Caco-2 (cell line): ENCODE results near the gene LRP1-AS. TPM values are rescaled to one million over a fixed set of nuclear protein-coding genes. Genes with fewer than 3 reads are reported as not detected.

ENCODE experiments used
- BruUV-seq: library from RNA; stranded (reverse); fragments of 400-500 nt; replicated peaks from 2 replicates; lab custom pipeline; 2021; lab: Mats Ljungman, UMichigan
- CTCF ChIA-PET: fragments of 300-600 bp; sonication (Branson Sonifier 250); formaldehyde crosslinking; loops from one replicate; lab custom pipeline; 2022; ENCODE audit warnings: antibody characterized with exemption; lab: Charles Lee
- POLR2A ChIA-PET: fragments of 300-600 bp; sonication (Branson Sonifier 250); formaldehyde crosslinking; loops from one replicate; lab custom pipeline; 2022; ENCODE audit warnings: antibody characterized with exemption; lab: Charles Lee
- DNase-seq, 2 experiments: peaks; one replicate each; pipeline versions ENCODE4 v3.0.0 to v3.0.0-alpha.2; 2020 to 2022
- H3K27me3 ChIP-seq: replicated peaks from 2 replicates; pipeline ENCODE4 v1.6.0; 2011; ENCODE audit warnings: low read length; ENCODE audit not compliant: control insufficient read depth, insufficient read depth
- H3K36me3 ChIP-seq: 2 replicates; pipeline ENCODE4 v1.5.1; 2011; ENCODE audit warnings: low read length; ENCODE audit not compliant: control insufficient read depth, insufficient read depth
- H3K4me1 ChIP-seq: fragments of 250-450 bp; sonication (Bioruptor Pico); 2 replicates; pipeline ENCODE4 v1.5.1; 2020; ENCODE audit warnings: mild to moderate bottlenecking
- H3K4me3 ChIP-seq: 2 replicates; pipeline ENCODE4 v1.5.1; 2011; ENCODE audit warnings: low read depth, mild to moderate bottlenecking, control low read depth, low read length
- H3K9me3 ChIP-seq: fragments of 250-450 bp; sonication (Bioruptor Pico); 2 replicates; pipeline ENCODE4 v1.5.1; 2020; ENCODE audit warnings: mild to moderate bottlenecking, moderate library complexity
- H3K27ac Mint-ChIP-seq: one replicate; pipeline ENCODE4 v1.8.0; 2022; ENCODE audit warnings: mixed read lengths; ENCODE audit not compliant: unreplicated experiment
- H3K27me3 Mint-ChIP-seq: one replicate; pipeline ENCODE4 v1.8.0; 2022; ENCODE audit warnings: mixed read lengths; ENCODE audit not compliant: insufficient read depth, unreplicated experiment
- H3K36me3 Mint-ChIP-seq: one replicate; pipeline ENCODE4 v1.8.0; 2022; ENCODE audit warnings: mild to moderate bottlenecking, mixed read lengths; ENCODE audit not compliant: insufficient read depth, unreplicated experiment
- H3K4me1 Mint-ChIP-seq: one replicate; pipeline ENCODE4 v1.8.0; 2022; ENCODE audit warnings: low read depth, mixed read lengths; ENCODE audit not compliant: unreplicated experiment
- H3K4me3 Mint-ChIP-seq: one replicate; pipeline ENCODE4 v1.8.0; 2022; ENCODE audit warnings: mild to moderate bottlenecking, moderate library complexity, mixed read lengths; ENCODE audit not compliant: unreplicated experiment
- H3K9me3 Mint-ChIP-seq: one replicate; pipeline ENCODE4 v1.8.0; 2022; ENCODE audit warnings: mixed read lengths; ENCODE audit not compliant: unreplicated experiment
- CTCF ChIP-seq, 2 experiments: fragments of 200-600 bp in 1 of 2; IDR thresholded peaks; 1 replicate in 1 of 2; 2 replicates in 1 of 2; pipeline versions ENCODE4 v1.5.1 to v1.8.0; 2011 to 2022; ENCODE audit warnings: antibody characterized with exemption in 1 of 2, control low read depth in 1 of 2, inconsistent platforms in 1 of 2, low read depth in 1 of 2, low read length in 1 of 2, mild to moderate bottlenecking in 1 of 2, moderate library complexity in 1 of 2; ENCODE audit not compliant: insufficient read depth in 1 of 2, severe bottlenecking in 1 of 2, unreplicated experiment in 1 of 2
- intact Hi-C: fragments of 100-400 bp; cut with micrococcal nuclease; formaldehyde crosslinking; loops from one replicate; pipeline ENCODE4 v1.10.0; 2022; ENCODE audit not compliant: unreplicated experiment
- total RNA-seq: library from RNA; stranded (reverse); gene quantifications from 2 replicates; pipeline ENCODE4 v1.2.3, GENCODE V29; 2022

The LRP1-AS gene
- total RNA-seq, 1 experiment from 2014 or later: not detected

- no peak for TF ChIP-seq CTCF (IDR thresholded peaks at IDR 0.05; ENCODE audit: insufficient read depth in 1 of 2, low read depth in 1 of 2, low read length in 1 of 2, severe bottlenecking in 1 of 2, unreplicated experiment in 1 of 2)
- H3K9me3 Mint-ChIP-seq: no peaks in the 10 kb centered on the region
- no peak for DNase-seq
- H3K27me3 ChIP-seq: no peaks in the 10 kb centered on the region
- H3K4me3 ChIP-seq: no peak overlapping the region
- H3K4me1 Mint-ChIP-seq: peaks cover 25% of the 10 kb centered on the region
- H3K27me3 Mint-ChIP-seq: no peaks in the 10 kb centered on the region
- no peak overlapping the region for H3K27ac Mint-ChIP-seq
- ChIA-PET CTCF (interaction anchor here (0.6 to 1.3 kb wide), 2 partner anchors 26 to 70 kb away, joined by 3 to 6 read pairs; partner anchors contain the start of gene LRP1), POLR2A (no interaction called here)
- no peak overlapping the region for H3K4me3 Mint-ChIP-seq
- peaks cover 80% of the 10 kb centered on the region for H3K36me3 Mint-ChIP-seq
- H3K36me3 ChIP-seq: peaks cover 7% of the 10 kb centered on the region
- peaks cover 23% of the 10 kb centered on the region for H3K4me1 ChIP-seq
- intact Hi-C loops: no loop called here
- no TSS peak for BruUV-seq
- H3K9me3 ChIP-seq: no peaks in the 10 kb centered on the region
Measured at GRCh38 chr12:57154076-57154475, 6.7 kb upstream of the LRP1-AS start.

- Histone ChIP-seq H3K9me3 (no peaks in the 10 kb centered on the region), H3K27me3 (no peaks in the 10 kb centered on the region), H3K4me1 (peaks cover 29% of the 10 kb centered on the region), H3K4me3 (no peak overlapping the region), H3K36me3 (peaks cover 7% of the 10 kb centered on the region)
- BruUV-seq: no TSS peak
- Mint-ChIP-seq H3K27ac (peak overlapping the region; percentile 53), H3K4me1 (peaks cover 31% of the 10 kb centered on the region), H3K9me3 (no peaks in the 10 kb centered on the region), H3K27me3 (no peaks in the 10 kb centered on the region), H3K4me3 (no peak overlapping the region), H3K36me3 (peaks cover 79% of the 10 kb centered on the region)
- no peak for TF ChIP-seq CTCF (IDR thresholded peaks at IDR 0.05; ENCODE audit: insufficient read depth in 1 of 2, low read depth in 1 of 2, low read length in 1 of 2, severe bottlenecking in 1 of 2, unreplicated experiment in 1 of 2)
- intact Hi-C loops: no loop called here
- POLR2A ChIA-PET: no interaction called here
- CTCF ChIA-PET: interaction anchor here (1.3 kb wide), 1 partner anchor 25 kb away, joined by 6 read pairs; the partner anchor contains the start of gene LRP1
- DNase-seq: no peak
Measured at GRCh38 chr12:57153415-57153997, 6.1 kb upstream of the LRP1-AS start.

GRCh38 chr12:57152639-57153038 is 5.2 kb upstream of the LRP1-AS start:
- H3K4me3 ChIP-seq: no peak overlapping the region
- H3K4me1 Mint-ChIP-seq: peaks cover 37% of the 10 kb centered on the region
- H3K27ac Mint-ChIP-seq: no peak overlapping the region
- H3K4me3 Mint-ChIP-seq: no peak overlapping the region
- H3K9me3 Mint-ChIP-seq: no peaks in the 10 kb centered on the region
- H3K36me3 Mint-ChIP-seq: peaks cover 71% of the 10 kb centered on the region
- H3K27me3 ChIP-seq: no peaks in the 10 kb centered on the region
- no peaks in the 10 kb centered on the region for H3K27me3 Mint-ChIP-seq
- no peak for TF ChIP-seq CTCF (IDR thresholded peaks at IDR 0.05; ENCODE audit: insufficient read depth in 1 of 2, low read depth in 1 of 2, low read length in 1 of 2, severe bottlenecking in 1 of 2, unreplicated experiment in 1 of 2)
- no peak for DNase-seq
- H3K36me3 ChIP-seq: peaks cover 4% of the 10 kb centered on the region
- peaks cover 37% of the 10 kb centered on the region for H3K4me1 ChIP-seq
- H3K9me3 ChIP-seq: no peaks in the 10 kb centered on the region
- ChIA-PET POLR2A (no interaction called here), CTCF (no interaction called here)
- no TSS peak for BruUV-seq
- intact Hi-C loops: no loop called here
